T-helper 2 cell treated with Interferon-gamma antibody and Interleukin-4, amounts not matched to agents 5 μg/mL and 100 μg/mL, for 36 hours (primary cell): ENCODE results near the gene PTPRN2.
"Not testable (repeated sequence)": the region's sequence is repeated elsewhere in the genome, so short reads cannot be mapped to it uniquely, and the experiment has no call there.

Experiments used
- DNase-seq: peaks from one replicate; pipeline ENCODE4 v3.0.0; 2021; ENCODE audit warnings: low spot score
- H3K27ac Mint-ChIP-seq: one replicate; pipeline ENCODE4 v1.8.0; 2021; ENCODE audit warnings: mild to moderate bottlenecking, mixed read lengths
- H3K27me3 Mint-ChIP-seq: one replicate; pipeline ENCODE4 v1.8.0; 2021; ENCODE audit warnings: low read depth, mixed read lengths
- H3K36me3 Mint-ChIP-seq: one replicate; pipeline ENCODE4 v1.8.0; 2021; ENCODE audit warnings: low read depth, mixed read lengths
- H3K4me1 Mint-ChIP-seq: one replicate; pipeline ENCODE4 v1.8.0; 2021; ENCODE audit warnings: low read depth, mixed read lengths
- H3K4me3 Mint-ChIP-seq: one replicate; pipeline ENCODE4 v1.8.0; 2022; ENCODE audit warnings: mild to moderate bottlenecking, moderate library complexity, mixed read lengths
- H3K9me3 Mint-ChIP-seq: one replicate; pipeline ENCODE4 v1.8.0; 2021; ENCODE audit warnings: mixed read lengths

PTPRN2 gene

DNA sequence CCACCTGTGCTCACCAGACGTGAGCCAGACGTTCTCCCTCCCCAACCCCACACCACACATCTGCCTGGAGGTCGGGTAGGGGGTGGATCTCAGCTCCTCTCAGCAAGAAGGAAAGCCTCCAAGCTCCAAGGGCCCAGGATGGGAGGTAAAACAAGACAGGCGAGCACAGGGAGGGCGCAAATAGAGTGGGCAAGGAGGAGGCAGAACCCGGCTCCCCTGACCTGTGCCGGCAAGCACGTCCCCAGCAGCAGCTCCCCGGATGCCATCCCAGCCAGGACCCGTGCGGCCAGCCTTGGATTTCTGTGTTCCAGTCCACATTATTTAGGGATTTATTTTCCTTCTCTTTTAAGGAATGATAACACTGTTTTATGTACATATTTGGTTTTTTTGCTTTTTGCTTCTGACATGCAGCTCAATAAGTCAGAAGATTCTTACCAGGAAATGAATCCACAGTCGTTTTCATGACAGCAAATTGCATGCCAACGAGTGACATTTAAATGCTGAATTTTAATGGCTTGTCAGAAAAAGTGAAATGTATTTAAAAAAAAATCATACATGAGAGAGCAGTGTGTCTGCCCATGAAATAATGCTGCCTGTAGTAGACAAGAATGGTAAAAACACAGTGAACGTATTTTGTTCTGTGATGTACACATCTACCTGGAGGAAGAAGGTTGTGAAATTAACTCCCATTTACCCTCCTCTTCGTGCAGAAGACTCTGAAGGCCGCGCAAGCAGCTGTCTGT is 276.5 kb downstream of the PTPRN2 start:
- Mint-ChIP-seq H3K9me3 (peaks cover 61% of the 10 kb centered on the region), H3K4me3 (no peak overlapping the region)

DNA sequence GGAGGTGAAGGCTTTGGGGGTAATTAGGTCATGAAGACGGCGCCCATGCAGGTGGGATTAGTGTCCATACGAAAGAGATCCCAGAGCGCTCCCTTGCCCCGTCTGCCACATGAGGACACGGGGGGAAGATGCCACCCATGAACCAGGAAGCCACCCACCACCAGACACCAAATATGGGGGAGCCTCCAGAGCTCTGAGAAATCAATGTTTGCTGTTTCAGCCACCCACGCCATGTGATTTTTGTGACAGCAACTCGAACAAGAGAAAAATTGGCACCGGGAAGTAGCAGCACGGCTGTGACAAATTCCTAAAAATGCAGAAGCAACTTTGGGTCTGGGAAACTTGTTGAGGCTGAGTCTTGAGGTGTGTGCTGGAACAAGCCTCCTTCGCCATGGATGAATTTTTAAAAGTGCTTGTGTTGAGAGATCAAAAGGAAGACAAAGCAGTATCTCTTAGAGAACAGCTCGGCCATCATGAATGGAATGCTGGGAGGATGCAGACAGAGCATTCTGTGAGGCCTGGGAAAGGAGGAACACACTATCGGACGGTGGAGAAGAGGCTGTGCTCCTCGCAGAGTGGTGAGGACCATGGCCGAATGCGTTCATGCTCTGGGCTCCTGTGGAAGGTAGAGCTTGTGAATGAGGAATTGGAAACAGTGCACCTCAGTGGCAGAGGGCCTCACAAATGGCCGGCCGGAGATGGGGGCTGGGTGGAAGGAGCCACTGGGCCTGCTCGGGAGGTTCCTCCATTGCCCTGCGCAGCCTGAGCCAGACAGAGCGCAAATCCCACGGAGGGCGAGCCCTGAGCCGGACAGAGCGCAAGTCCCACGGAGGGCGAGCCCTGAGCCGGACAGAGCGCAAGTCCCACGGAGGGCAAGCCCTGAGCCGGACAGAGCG is 277.5 kb downstream of the PTPRN2 start:
- Mint-ChIP-seq H3K4me1 (no peaks in the 10 kb centered on the region), H3K9me3 (peaks cover 61% of the 10 kb centered on the region), H3K27ac (no peak overlapping the region), H3K27me3 (no peaks in the 10 kb centered on the region), H3K36me3 (peaks cover 4% of the 10 kb centered on the region), H3K4me3 (no peak overlapping the region)
- no peak for DNase-seq

More for the DNA sequence above, 276.5 kb downstream of the PTPRN2 start:
- no peak for DNase-seq
- H3K27ac Mint-ChIP-seq: no peak overlapping the region
- no peaks in the 10 kb centered on the region for H3K4me1 Mint-ChIP-seq
- peaks cover 4% of the 10 kb centered on the region for H3K36me3 Mint-ChIP-seq
- H3K27me3 Mint-ChIP-seq: no peaks in the 10 kb centered on the region

DNA sequence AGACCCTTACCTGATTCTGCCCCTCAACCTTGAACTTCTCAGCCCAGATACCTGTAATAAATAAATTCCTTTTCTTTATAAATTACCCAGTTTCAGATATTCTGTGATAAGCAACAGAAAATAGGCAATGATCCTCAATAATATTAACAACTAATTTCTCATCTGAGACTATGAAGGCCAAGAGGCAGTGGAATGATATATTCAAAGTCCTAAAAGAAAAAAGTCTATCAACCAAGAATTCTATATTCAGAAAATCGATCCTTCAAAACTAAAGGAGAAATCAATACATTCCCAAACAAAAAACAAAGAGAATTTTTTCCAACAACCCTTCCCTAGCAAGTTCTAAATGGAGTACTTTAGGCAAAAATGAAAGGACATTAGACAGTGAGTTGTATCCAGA is 279.6 kb downstream of the PTPRN2 start:
- DNase-seq: no peak
- no peak overlapping the region for H3K27ac Mint-ChIP-seq
- peaks cover 56% of the 10 kb centered on the region for H3K9me3 Mint-ChIP-seq
- H3K27me3 Mint-ChIP-seq: no peaks in the 10 kb centered on the region
- no peak overlapping the region for H3K4me3 Mint-ChIP-seq
- H3K36me3 Mint-ChIP-seq: peaks cover 4% of the 10 kb centered on the region
- no peaks in the 10 kb centered on the region for H3K4me1 Mint-ChIP-seq

DNA sequence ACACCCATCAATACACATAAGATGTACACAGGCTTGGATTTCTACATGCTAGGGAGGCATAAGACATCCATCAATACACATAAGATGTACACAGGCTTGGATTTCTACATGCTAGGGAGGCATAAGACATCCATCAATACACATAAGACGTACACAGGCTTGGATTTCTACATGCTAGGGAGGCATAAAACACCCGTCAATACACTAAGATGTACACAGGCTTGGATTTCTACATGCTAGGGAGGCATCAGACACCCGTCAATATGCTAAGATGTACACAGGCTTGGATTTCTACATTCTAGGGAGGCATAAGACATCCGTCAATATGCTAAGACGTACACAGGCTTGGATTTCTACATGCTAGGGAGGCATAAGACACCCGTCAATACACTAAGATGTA is 283.6 kb downstream of the PTPRN2 start:
- H3K4me1 Mint-ChIP-seq, H3K27ac Mint-ChIP-seq, H3K4me3 Mint-ChIP-seq, DNase-seq, H3K27me3 Mint-ChIP-seq, H3K36me3 Mint-ChIP-seq: not testable (repeated sequence)
- peaks cover 25% of the 10 kb centered on the region for H3K9me3 Mint-ChIP-seq

DNA sequence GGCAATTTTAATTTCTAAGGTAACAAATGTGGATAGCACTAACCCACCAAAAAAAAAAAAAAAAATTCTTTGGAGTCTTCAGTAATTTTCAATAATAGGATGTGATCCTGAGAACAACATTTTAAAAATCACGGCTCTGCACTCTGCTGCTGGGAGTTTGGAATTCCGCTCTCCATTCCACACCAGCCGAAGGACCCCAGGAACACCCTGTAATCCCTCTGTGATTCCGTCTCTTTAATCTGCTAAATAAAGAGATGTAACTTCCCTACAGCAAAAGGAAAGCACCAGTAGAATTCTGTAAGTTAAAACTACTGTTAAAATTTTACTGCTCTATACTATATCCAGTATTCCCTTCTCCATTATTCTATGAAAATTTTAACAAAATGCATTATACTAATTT is 284.5 kb downstream of the PTPRN2 start:
- no peak overlapping the region for H3K4me3 Mint-ChIP-seq
- no peaks in the 10 kb centered on the region for H3K36me3 Mint-ChIP-seq
- H3K27me3 Mint-ChIP-seq: no peaks in the 10 kb centered on the region
- H3K4me1 Mint-ChIP-seq: no peaks in the 10 kb centered on the region
- peaks cover 19% of the 10 kb centered on the region for H3K9me3 Mint-ChIP-seq
- no peak for DNase-seq
- no peak overlapping the region for H3K27ac Mint-ChIP-seq

DNA sequence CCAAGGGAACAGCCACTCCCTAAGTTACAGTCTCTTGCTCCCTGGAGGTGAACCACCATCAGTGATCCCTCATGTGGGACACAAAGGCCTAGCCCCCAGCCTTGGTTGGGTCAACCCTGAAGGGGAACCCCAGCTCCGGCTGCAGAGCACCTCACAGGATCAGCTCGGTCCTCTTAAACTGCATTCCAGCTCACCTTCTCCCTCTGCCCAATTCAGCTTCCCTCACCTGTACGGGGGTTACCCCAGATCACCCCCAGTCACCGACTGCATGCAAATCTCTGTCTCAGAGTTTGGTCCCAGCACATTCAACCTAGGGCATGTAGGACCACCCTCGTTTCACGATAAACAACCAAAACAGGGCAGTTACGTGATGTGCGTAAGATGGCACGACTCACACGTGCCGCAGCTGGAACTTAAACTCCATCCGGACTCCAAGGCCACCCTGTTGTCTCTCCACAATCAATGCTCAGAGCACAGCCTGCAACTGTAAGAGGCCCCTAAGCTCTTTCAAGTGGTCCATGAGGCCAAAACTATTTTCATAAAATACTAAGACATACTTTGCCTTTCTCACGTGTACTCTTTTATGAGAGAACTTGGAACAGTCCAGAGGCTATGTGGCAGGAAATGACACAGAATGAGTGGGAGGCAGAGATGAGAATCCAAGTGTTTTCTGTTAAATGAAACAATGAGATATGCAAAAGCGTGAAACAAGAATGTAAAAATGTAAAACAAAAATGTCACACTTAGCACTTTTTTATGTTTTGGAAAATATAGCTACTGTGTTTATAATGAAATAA is 285.2 kb downstream of the PTPRN2 start:
- no peak overlapping the region for H3K4me3 Mint-ChIP-seq
- H3K27me3 Mint-ChIP-seq: no peaks in the 10 kb centered on the region
- no peaks in the 10 kb centered on the region for H3K4me1 Mint-ChIP-seq
- H3K36me3 Mint-ChIP-seq: no peaks in the 10 kb centered on the region
- peaks cover 13% of the 10 kb centered on the region for H3K9me3 Mint-ChIP-seq
- no peak overlapping the region for H3K27ac Mint-ChIP-seq
- DNase-seq: no peak

DNA sequence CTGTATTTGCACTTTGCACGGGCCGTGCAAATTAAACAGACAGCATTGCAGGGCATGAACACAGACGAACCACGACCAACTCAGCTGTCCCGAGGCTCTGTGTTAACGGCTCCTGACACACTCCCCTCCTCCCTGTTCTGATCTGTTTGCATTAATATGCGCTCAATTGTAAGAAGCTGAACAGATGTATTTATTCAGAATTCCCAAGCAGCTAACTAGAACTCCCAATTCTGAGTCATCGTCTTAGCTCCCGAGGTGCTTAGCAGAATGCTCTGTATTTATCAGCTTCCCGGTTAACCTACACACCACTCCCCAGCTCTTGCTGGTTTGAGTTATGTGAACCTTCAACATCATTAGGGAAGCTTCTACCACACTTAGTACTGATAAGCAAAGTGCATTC is 286.4 kb downstream of the PTPRN2 start:
- Mint-ChIP-seq H3K9me3 (peaks cover 6% of the 10 kb centered on the region), H3K27ac (no peak overlapping the region), H3K4me1 (no peaks in the 10 kb centered on the region), H3K4me3 (no peak overlapping the region), H3K27me3 (no peaks in the 10 kb centered on the region), H3K36me3 (no peaks in the 10 kb centered on the region)
- no peak for DNase-seq

DNA sequence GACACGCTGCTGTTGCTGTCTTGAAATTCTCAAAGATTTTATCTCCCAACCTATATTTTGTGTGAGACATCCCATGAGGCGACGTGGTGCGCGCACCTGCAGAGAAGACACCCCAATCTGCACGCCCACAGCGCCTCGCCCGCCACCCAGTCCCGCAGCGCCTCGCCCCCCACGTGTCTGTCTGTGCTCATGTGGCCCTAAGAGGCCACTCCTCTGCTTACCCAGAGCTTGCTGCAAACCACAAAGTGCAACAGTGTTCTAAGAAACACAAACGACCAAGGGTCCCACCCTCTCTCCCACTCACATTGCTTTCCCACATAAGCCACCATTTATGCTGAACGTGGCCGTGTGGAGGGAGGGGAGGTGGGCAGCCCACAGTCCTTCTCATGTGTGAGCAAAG is 287.2 kb downstream of the PTPRN2 start:
- H3K27me3 Mint-ChIP-seq: no peaks in the 10 kb centered on the region
- no peaks in the 10 kb centered on the region for H3K36me3 Mint-ChIP-seq

DNA sequence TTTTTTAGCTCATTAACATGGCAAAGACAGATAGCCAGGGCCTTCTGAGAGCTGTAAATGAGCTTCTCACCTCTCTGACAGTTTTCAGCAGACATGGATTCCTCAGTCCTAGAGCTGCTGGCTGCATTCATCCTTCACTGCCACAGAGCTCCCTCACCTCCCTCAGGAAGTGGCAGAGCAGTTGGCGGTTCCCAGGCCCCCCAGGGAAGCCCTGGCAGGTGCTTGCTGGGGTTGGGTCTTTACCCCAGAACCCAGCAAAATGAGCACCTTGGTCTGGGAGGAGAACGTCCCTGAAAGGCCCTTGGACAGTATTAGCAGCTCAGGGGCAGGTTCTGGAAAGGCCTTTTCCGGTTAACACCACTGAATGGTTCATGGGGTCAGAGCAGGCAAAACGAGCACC is 288.0 kb downstream of the PTPRN2 start:
- Mint-ChIP-seq H3K27me3 (no peaks in the 10 kb centered on the region), H3K27ac (no peak overlapping the region), H3K9me3 (peaks cover 4% of the 10 kb centered on the region), H3K4me3 (no peak overlapping the region), H3K36me3 (no peaks in the 10 kb centered on the region), H3K4me1 (no peaks in the 10 kb centered on the region)
- DNase-seq: no peak

More for the DNA sequence above, 287.2 kb downstream of the PTPRN2 start:
- H3K4me3 Mint-ChIP-seq: no peak overlapping the region
- no peak overlapping the region for H3K27ac Mint-ChIP-seq
- no peaks in the 10 kb centered on the region for H3K4me1 Mint-ChIP-seq
- DNase-seq: no peak
- peaks cover 5% of the 10 kb centered on the region for H3K9me3 Mint-ChIP-seq

DNA sequence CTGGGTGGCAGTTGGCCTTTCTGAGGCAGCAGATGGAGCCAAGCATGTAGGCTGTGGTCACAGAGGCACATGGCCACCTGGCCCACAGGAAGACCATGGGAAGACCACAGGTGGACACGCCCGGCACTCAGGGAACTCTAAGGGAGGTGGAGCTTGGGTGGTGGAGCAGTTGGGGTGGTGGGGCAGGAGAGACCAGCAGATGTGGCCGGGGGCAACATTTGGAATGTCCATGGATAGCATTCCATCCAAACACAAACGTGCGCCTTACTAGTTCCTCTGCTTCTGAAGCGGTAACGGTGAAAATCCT is 290.9 kb downstream of the PTPRN2 start:
- Mint-ChIP-seq H3K27me3 (no peaks in the 10 kb centered on the region), H3K36me3 (no peaks in the 10 kb centered on the region), H3K4me1 (no peaks in the 10 kb centered on the region), H3K9me3 (peaks cover 4% of the 10 kb centered on the region), H3K4me3 (no peak overlapping the region), H3K27ac (no peak overlapping the region)
- DNase-seq: no peak

DNA sequence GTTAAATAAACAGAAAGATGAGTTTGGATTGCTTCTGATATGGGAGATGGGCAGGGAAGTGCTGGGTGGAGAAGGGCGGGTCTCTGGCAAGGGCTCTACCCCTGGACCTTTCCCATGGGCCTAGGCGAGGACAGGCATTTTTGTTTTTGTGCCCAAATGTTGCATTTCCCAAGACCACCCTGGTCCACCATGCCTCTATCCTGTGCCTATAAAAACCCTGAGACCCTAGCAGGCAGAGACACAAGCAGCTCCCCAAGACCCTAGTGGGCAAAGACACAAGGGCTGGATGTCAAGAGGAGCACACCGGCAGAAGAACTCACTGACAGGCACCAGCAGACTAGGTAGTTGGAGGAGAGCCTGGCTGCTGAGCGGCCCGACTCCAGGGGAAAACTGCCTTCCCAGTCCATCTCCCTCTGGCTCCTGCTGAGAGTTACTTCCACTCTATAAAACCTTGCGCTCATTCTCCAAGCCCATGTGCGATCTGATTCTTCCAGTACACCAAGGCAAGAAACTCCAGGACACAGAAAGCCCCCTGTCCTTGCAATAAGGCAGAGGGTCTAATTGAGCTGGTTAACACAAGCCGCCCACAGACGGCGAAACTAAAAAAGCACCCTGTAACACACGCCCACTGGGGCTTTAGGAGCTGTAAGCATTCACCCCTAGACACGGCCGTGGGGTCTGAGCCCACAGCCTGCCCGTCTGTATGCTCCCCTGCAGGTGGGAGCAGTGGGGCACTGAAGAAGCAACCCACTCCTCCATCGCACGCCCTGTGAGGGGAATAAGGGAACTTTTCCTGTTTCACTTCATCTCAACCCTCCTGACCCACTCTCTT is 291.4 kb downstream of the PTPRN2 start:
- H3K4me3 Mint-ChIP-seq: no peak overlapping the region
- H3K27ac Mint-ChIP-seq: no peak overlapping the region
- no peaks in the 10 kb centered on the region for H3K4me1 Mint-ChIP-seq
- H3K27me3 Mint-ChIP-seq: no peaks in the 10 kb centered on the region
- no peak for DNase-seq
- no peaks in the 10 kb centered on the region for H3K36me3 Mint-ChIP-seq
- peaks cover 4% of the 10 kb centered on the region for H3K9me3 Mint-ChIP-seq

DNA sequence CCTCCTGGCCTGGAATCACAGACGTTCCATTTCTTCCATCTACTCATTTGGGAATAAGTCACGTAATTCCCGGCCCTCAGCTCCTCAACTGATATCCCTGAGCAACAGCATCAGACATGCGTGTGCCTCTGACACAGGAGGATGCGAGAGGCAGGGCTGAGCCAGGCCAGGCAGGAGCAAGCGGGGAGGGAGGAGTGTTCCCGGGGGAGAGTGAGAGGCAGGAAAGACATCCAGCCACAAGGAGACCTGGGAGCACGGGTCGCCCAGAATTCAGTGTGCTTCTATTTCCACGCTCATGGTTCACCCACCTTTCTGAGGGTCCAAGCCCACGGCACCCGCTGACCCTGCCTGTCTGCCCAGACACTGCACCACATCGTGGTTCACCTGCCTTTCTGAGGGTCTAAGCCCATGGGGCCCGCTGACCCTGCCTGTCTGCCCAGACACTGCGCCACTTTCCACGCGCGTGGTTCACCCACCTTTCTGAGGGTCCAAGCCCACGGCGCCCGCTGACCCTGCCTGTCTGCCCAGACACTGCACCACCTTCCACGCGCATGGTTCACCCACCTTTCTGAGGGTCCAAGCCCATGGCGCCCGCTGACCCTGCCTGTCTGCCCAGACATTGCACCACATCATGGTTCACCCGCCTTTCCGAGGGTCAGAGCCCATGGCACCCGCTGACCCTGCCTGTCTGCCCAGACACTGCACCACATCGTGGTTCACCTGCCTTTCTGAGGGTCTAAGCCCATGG is 293.0 kb downstream of the PTPRN2 start:
- H3K27ac Mint-ChIP-seq, H3K27me3 Mint-ChIP-seq, H3K4me1 Mint-ChIP-seq, H3K9me3 Mint-ChIP-seq, H3K4me3 Mint-ChIP-seq, DNase-seq, H3K36me3 Mint-ChIP-seq: not testable (repeated sequence)

DNA sequence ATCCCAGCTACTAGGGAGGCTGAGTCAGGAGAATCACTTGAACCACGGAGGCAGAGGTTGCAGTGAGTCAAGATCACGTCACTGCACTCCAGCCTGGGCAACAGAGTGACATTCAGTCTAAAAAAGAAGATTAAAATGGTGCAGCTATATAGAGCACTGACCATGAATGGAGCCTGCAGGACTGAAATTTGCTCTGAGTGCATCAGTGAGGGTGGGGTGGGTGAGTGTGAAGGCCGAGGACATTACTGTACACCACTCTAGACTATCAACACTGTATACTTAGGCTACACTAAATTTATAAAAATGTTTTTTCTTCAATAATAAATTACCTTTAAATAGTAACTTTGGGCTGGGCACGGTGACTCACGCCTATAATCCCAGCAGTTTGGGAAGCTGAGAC is 294.7 kb downstream of the PTPRN2 start:
- no peak overlapping the region for H3K4me3 Mint-ChIP-seq
- no peaks in the 10 kb centered on the region for H3K27me3 Mint-ChIP-seq
- no peaks in the 10 kb centered on the region for H3K4me1 Mint-ChIP-seq
- H3K9me3 Mint-ChIP-seq: peaks cover 27% of the 10 kb centered on the region
- no peaks in the 10 kb centered on the region for H3K36me3 Mint-ChIP-seq
- DNase-seq: no peak
- no peak overlapping the region for H3K27ac Mint-ChIP-seq
